Jurkat, Clone E6-1 (cell line): ENCODE data around the gene RGP1.
A peak's percentile ranks its signal among the peaks of the same experiment; 100 is the strongest.

Experiments
- DNase-seq: peaks from one replicate; pipeline ENCODE4 v3.0.0-alpha.2; 2011; ENCODE audit warnings: low read depth, low spot score
- H3K4me3 ChIP-seq: 2 replicates; pipeline ENCODE4 v1.5.1; 2011; ENCODE audit warnings: mild to moderate bottlenecking, low read length, control low read depth, moderate library complexity

RGP1 gene

DNA sequence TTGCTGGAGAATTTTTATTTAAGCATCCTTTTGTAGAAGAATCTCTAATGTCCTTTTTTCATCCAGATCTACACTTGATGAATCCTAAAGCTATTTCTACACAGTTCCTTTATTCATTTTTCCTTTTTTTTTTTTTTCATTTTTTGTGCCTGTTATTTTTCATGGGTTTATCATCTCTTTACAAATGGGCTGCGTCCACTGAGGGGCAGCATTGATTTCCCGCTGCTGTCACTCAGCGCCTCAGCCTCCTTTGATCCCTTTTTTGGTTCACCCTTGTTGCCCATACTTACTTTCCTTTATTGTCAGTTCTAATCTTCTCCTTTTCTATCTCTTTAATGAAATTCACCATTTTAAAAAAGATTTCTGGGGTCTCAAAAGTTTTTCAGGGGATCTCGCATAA, 10.7 kb downstream of the RGP1 start:
- no peak overlapping the region for H3K4me3 ChIP-seq
- no peak for DNase-seq

DNA sequence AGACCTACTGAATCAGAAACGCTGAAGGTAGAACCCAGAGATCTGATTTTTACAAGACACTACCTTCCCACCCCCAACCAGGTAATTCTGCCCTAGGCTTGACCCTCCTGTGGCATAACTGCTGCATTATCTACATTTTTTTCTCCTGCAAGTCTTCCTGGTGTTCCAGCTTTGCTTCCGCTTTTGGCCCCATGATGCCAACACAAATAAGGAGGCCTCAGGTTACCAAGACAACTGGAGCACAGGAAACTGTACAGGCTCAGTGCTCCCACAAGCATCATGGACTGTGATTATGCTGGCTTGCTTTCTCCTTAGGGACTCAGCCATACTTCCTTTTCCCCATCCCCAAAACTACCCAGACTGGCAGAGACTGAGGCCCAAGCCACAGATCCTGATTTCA, 11.6 kb downstream of the RGP1 start:
- DNase-seq: no peak
- no peak overlapping the region for H3K4me3 ChIP-seq

DNA sequence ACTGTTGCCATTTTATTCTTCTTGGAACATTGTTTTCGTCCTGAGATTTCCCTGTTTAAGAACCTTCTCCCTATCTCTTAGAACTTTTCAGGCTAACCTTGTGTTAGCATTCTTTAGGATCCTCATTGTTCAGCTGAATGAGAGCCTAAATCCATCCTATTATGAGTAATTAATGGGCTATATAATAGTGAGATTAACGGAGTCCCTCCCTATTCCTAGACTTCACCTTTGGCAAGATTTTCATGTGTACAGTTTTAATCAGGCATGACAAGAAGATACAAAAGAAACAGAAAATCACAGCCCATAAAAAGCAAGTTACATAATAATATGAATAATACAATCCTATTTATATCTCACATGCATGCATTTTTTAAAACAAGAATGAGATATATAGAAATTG, 14.1 kb downstream of the RGP1 start:
- H3K4me3 ChIP-seq: no peak overlapping the region
- no peak for DNase-seq

DNA sequence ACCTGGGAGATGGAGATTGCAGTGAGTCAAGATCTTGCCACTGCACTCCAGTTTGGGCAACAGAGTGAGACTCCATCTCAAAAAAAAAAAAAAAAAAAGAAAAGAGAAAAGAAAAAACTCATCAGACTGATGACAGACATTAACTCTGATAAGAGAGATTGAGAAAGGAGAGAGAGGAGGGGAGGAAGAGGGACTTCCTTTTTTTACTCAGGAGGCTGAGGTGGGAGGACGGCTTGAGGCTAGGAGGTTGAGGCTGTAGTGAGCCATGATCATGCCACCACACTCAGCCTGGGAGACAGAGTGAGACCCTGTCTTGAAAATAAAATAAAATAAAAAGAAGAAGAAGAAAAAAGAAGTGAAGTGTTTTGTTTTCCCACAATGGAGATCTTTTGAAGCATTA, 14.7 kb downstream of the RGP1 start:
- no peak overlapping the region for H3K4me3 ChIP-seq
- DNase-seq: no peak

DNA sequence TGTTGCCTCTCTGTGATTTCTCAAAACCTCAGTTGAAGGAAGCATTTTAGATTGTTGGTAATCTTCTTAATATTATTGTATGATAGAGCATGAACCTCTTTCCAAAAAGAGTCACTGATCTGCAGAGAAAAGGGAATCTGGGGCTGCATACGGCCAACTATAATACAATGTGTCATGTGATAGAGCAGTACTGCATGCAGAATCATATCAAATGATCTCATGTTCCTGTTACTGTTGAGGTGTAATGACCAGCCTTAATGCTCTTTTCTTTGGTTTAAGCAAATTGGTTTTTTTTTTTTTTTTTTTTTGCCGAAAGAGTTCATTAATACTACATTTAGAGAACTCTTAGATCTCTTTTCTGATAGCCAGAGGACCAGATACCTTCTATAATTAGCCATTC, 17.9 kb downstream of the RGP1 start:
- no peak for DNase-seq
- H3K4me3 ChIP-seq: no peak overlapping the region

DNA sequence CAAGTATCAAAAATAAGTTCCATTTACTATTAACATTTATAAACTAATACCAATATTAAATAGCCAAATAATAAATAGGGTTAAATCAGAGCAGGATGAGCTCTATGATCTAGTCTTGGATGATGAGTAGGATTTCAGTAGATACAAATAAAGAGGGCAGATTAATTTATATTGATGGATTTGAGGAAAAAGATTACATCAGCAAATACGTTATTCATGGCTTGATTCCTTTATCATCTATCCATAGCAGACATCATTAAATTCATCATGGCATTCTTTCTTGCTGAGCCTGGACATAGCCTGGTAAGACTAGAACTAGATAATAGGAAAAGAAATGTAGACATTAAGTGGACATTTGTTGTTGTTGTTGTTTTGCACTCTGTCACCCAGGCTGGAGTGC, 18.4 kb downstream of the RGP1 start:
- DNase-seq: no peak
- no peak overlapping the region for H3K4me3 ChIP-seq

DNA sequence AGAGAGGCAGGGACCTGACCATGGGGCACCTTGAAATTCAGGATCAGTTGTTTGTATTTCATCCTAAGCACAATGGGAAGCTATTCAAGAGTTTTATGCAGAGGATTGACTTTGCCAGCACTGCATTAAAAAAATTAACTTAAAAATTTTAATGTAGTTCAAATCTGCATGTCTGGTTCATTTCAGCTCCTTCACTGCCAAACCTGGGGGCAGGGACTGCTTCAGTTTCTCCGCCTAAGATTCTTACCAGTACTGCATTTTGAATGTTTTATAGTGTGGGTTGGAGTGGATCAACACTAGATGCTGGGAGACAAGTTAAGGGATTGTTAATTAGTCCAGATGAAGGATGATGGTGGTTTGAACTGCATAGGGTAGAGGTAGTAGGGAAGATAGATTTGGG, 20.7 kb downstream of the RGP1 start:
- H3K4me3 ChIP-seq: no peak overlapping the region
- DNase-seq: no peak

DNA sequence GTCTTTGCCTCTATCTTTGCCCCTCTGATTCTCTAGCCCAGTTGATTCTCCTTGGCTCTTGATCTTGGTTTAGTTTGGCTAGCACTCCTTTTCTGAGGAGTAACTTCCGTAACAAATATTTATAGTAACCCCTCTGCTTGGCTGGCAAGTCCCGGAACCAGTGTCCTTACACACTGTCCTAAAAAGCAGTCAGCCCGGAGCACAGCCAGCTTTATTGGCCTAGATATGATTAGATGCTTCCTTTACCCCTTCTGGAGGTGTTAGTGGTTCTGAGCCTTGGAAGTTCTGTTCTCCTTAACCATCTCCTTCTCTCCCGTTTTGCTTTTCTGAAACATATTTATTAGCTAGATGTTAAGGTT, 22.0 kb downstream of the RGP1 start:
- no peak for DNase-seq
- no peak overlapping the region for H3K4me3 ChIP-seq

DNA sequence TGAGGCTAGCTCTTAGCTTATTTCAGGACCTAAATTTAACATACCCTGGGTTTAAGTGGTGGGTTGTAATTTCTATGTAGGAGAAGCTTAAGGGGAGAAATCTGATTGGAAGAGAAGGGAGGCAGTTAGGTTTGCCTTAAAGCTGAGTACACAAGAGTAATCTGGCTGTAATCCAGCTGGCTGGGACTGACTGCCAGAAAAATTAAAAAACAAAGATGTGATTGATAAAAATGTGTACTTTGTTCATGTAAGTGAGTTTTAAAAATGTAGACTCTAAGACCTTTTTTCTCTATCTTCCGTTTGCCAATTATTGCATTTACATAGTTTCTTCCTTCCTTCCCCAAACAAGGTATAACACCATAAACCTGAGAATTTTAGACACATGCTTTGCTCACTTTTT, 22.4 kb downstream of the RGP1 start:
- DNase-seq: no peak
- H3K4me3 ChIP-seq: no peak overlapping the region

DNA sequence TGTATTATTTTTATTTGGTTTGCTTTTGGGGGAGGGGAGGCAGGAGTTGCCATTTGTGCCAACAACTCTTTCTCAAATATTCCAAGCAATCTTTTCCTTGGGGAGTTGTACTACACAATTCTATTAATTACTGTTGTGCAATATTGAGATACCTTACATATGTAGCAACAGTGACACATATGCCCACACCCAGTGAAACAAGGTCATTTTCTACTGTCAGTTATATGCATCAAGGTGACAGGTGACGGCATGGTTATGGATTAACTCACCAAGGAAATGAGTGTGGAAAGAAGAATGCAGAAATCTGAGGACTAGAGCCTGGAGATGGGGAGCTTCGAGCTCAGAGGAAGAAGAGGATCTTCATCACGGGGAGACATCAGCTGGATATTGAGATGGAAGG, 22.9 kb downstream of the RGP1 start:
- no peak for DNase-seq
- H3K4me3 ChIP-seq: no peak overlapping the region

DNA sequence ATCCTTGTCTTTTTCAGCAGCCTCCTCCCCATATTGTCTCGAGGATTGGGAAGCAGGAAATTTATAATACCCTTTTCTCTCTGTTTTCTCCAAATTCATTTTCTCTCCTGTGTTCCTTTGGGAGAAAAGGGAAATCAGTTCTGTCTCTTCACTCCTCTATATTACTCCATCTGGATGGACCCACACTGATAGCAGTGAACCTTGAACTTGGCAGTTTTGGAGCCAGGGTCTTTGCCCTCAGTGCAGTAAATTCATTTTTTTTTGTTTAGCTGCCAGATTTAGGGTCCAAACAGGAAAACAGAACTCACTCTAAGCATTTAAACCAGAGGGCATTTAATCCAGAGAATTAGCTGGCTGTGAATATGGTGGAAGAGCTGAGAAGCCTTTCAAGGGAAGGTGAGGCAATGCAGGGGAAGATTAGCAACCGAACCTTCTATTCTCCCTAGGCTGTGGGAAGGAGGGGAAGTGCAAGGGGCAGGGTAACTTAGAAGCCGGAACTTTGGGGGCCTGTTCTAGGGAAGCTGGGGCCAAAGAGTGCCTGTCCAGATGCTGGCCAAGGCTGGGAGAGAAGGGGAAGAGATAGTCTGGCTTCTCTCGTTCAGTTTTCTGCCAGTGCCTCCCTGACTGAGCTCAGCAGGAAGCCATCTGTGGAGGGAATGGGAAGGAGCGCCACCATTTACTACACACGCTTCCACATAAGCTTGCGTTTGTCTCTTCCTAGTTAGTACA, 26.0 kb downstream of the RGP1 start:
- H3K4me3 ChIP-seq: no peak overlapping the region
- DNase-seq: no peak

DNA sequence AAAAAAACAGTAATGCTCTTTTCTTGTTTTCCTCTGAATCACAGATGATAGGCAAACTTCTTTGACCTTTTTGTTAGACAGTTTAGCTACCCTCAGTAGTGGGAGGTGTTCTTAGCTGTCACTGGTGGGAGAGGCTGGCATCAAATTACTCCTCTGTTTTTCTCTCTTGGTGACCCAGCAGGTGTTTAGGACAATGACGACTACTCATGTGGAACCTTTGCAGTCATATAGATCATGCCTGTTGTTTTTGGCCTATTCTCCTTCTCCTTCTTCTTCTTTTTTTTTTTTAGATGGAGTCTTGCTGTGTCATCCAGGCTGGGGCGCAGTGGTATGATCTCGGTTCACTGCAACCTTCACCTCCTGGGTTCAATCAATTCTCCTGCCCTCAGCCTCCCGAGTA, 26.9 kb downstream of the RGP1 start:
- no peak for DNase-seq
- H3K4me3 ChIP-seq: no peak overlapping the region

DNA sequence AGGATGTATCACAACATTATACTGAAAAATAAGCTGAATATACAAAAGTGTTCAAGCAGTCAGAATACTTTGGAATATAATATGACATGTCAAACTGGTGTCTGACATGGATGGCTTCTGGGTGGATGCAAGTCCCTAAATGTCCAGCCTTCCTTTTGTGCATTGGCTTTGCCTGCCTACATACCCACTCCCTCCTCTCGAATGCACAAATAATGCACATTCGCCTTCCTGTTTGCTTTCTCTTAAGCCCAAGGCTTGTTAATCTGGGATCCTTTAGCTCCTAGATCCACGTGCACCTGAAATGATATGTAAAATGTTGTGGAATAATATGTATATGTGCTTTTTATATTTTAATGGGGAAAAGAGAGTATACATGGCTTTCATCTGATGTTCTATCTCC, 29.4 kb downstream of the RGP1 start:
- no peak for DNase-seq
- H3K4me3 ChIP-seq: no peak overlapping the region

DNA sequence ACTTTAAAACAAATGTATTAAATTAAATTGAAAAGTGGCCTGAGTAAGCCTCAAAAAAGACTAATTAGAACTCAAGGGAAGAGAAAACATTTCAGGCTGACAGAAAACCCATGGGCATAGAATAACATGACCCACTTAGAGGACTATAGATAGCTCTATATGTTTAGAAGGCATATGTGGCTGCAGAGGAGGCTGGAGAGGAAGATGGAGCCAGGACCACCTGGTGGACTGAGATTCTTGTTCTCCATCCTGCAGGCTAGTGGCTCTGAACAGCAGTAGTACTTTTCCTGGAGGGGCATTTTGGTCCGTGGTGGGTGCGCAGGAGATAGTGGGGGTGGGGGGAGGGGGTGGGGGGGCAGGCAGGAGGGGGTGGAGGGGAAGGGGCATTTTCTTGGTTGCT, 32.0 kb downstream of the RGP1 start:
- H3K4me3 ChIP-seq: no peak overlapping the region
- DNase-seq: no peak

DNA sequence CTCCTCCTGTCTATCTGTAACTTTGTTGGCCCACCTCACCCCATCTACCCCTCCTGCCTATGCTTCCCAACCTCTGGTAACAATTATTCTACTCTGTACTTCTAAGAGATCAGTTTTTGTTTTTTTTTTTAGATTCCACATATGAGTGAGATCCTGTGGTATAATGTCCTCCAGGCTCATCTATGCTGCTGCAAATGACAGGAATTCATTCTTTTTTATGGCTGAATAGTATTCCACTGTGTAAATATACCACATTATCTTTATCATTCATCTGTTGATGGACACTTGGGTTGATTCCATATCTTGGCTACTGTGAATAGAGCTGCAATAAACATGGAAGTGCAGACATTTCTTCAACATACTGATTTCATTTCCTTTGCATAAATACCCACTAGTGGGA, 34.3 kb downstream of the RGP1 start:
- no peak overlapping the region for H3K4me3 ChIP-seq
- no peak for DNase-seq

DNA sequence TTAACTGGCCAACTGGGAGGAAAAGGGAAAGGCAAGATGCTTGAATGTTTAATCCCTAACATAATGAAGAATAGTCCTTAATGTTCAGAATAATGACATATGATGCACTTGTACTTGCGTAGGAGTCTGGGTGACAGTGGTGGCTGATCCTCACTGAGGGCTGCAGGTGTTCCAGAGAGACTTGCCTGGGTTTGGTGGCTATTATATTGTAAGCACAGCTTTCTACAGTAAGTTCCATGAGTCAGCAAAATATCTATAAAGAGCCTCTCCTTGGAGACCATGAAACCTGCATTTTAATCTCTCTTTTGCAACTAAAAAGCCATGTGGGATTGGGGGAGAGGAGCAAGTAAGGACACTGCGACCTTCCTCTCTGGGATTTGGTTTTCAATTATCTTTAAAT, 40.5 kb downstream of the RGP1 start:
- no peak for DNase-seq

DNA sequence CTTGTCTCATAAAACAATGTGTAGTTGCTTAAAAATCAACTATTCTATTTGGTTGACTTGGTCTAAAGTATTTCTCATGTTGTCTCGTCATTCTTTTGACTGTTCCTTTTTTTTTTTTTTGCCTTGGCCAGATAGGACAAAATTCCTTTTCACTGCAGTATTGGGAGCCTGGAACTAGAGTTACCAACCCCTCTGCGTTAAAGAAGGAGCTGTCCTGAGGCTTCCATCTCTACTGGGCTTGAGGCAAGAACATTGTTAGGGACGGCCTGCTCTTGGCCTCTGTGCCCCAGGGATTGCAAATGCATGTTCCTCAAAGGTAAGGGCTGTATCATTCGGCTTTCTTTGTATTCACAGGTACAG, 40.9 kb downstream of the RGP1 start:
- no peak for DNase-seq
- no peak overlapping the region for H3K4me3 ChIP-seq

More for the DNA sequence above, 40.5 kb downstream of the RGP1 start:
- no peak overlapping the region for H3K4me3 ChIP-seq

DNA sequence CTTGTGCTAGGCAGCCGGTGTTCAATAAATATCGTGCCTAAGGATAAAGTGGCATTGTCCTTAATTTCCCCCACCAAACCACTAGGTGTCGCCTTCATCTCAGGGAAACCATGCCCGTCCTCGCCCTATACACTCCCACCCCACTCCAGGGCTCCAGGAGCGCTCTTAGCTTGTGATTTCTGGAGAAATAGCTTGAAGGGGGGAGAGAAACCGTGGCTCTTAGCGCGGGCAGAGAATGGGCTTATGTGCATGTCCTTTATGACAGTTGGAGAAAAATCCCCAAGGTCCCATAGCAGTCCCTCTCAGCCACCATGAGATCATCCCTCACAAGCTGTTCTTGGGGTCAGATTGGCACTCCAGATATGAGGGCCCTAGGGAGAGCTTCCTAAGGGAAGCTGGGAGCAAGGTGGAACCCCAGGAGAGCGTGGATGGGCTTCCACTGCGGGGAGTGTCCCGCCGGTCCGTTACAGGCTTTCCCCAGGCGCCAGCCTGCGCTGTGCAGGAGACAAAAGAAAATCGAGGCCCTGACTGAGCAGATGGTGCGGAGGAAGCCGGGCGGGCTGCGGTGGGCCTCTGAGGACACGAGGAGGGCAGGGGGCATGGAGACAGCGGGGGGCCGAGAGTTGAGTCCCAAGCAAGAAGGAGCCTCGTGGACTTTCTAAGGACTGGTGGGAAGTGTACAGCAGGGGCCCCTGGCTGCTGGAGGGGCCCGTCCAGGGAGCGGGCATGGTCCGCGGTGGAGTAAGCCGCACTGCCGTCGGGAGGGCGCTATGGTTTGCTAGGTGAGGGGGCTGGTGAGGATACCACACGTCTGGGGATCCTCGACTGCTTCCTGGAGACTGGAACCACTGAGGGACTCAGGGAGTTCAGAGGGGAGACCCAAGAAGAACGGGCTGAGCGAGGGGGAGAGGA, 41.6 kb downstream of the RGP1 start:
- peak; percentile 46 for DNase-seq
- H3K4me3 ChIP-seq: no peak overlapping the region

DNA sequence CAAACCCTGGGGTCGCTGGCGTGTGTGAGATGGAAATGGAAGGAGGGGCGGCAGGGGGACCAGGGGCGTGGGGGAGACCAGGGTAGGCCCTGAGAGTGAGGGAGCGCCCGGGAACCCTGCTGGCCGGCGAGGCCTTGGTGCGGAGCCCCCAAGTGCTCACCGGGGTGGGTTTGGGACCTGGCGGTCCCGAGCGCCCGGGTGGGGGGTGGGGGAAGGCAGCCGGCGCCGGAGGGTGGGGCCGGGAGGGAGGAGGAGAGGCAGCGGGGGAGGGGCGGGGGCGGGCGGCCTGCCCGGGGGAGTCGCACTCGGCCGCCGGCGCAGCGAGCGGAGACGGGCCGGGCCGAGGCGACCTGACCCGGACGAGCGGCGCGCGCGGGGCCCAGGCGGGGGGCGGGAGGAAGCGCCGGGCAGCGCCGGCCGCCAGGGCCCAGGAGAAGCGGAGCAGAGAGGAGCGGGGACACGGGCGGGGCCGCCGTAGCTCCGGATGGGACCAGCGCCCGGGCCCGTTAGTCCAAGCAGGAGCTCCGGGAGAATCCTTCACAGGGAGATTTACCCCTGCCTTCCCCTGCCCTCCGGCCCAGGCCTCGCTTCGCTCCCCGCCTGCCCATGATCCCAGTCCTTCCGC, 42.3 kb downstream of the RGP1 start, which contains the start of gene NPR2:
NPR2 (plus strand) TSS at position 295 of the 625 bp plus-strand sequence. CDS start 818 bp downstream, outside the sequence.
- no peak within 1 kb of the TSS for H3K4me3 ChIP-seq
- DNase-seq: no peak
